ENCODE data around the gene CAPN11. TPM values are rescaled to one million over a fixed set of nuclear protein-coding genes. Genes with fewer than 3 reads are reported as not detected.
A peak's percentile ranks its signal among the peaks of the same experiment; 100 is the strongest.

CAPN11 gene
- total and polyA plus RNA-seq, 9 of the 15 experiments (the other 6 are each of a cell fraction or from before 2014, with no cell fraction given), result 0.03 to 0.61 (median 0.17) TPM; not detected in 1

GRCh38 chr6:44167567-44167966 is 8.9 kb downstream of the CAPN11 start:
- H2AFZ ChIP-seq (ENCODE audit: low read depth, low read length), result no peak overlapping the region
- no peaks in the 10 kb centered on the region for H4K20me1 ChIP-seq (replicated peaks; ENCODE audit: control insufficient read depth, insufficient read depth, low read length)
- 29% methylated on average over 1 of the region's 1 CpG for WGBS (ENCODE audit: insufficient coverage, low coverage, missing lambda C conversion rate)
- ChIA-PET CTCF (ENCODE audit: low intra/inter-chr PET ratio) (interaction anchor here (0.9 kb wide), 1 partner anchor 12 kb away, joined by 3 read pairs; no protein-coding TSS in a partner anchor), POLR2A (interaction anchor here (0.6 to 2.8 kb wide), 3 partner anchors 8 to 79 kb away, joined by 3 to 32 read pairs (median 4); partner anchors contain the start of gene HSP90AB1)
- H3K9me1 ChIP-seq (ENCODE audit: control insufficient read depth, insufficient read depth, low read length), result no peaks in the 10 kb centered on the region
- H3K36me3 ChIP-seq (ENCODE audit: control insufficient read depth, insufficient read depth, low read length), result no peaks in the 10 kb centered on the region
- H3K9ac ChIP-seq (ENCODE audit: insufficient read depth in 1 of 2, low read depth in 2 of 2, low read length in 2 of 2), result no peak overlapping the region
- H3K4me1 ChIP-seq (replicated peaks in 1 of 2; ENCODE audit: control insufficient read depth in 2 of 2, insufficient read depth in 2 of 2, low read length in 2 of 2), result peaks cover 5 to 16% of the 10 kb centered on the region in 2 experiments; a peak in 4 of 5 replicates
- H3K9me3 ChIP-seq (replicated peaks; ENCODE audit: control insufficient read depth, insufficient read depth, low read depth, low read length), result no peaks in the 10 kb centered on the region
- H3K4me3 ChIP-seq, result no peak overlapping the region
- intact Hi-C loops (cut with micrococcal nuclease), result no loop called here
- H3K27ac ChIP-seq (ENCODE audit: extremely low read depth, low read depth, low read length), result no peak overlapping the region
- peaks cover under 1 to 14% of the 10 kb centered on the region in 2 experiments; a peak in 3 of 5 replicates for H3K27me3 ChIP-seq (ENCODE audit: control insufficient read depth in 2 of 2, insufficient read depth in 2 of 2, low read length in 2 of 2)
- DNase-seq (ENCODE audit: extremely low read depth in 1 of 4, low spot score in 3 of 4) (no peak), FAIRE-seq (no peak), ATAC-seq (no peak)
- H3K4me2 ChIP-seq (ENCODE audit: insufficient read depth, low read length), result no peak overlapping the region
- no TSS peak for BruUV-seq (replicated peaks)
- no peaks in the 10 kb centered on the region for H3K79me2 ChIP-seq (ENCODE audit: control insufficient read depth, insufficient read depth, low read length)
- in situ Hi-C loops (cut with MboI), result no loop called here
- TF ChIP-seq ASH1L (IDR thresholded peaks at IDR 0.05; ENCODE audit: borderline replicate concordance, low read depth, partially characterized antibody), result no peak
- no peak for TF ChIP-seq ARID3B (CRISPR knock-in tag; IDR thresholded peaks at IDR 0.05; ENCODE audit: borderline replicate concordance)
- no peak for TF ChIP-seq RBFOX2 (IDR thresholded peaks at IDR 0.05; ENCODE audit: low read depth, low read length)
- no peak for TF ChIP-seq REST (IDR thresholded peaks at IDR 0.05; ENCODE audit: borderline replicate concordance)
- no peak for TF ChIP-seq REST (CRISPR knock-in tag; IDR thresholded peaks at IDR 0.05; ENCODE audit: low read depth)
- no peak for TF ChIP-seq SAFB2 (IDR thresholded peaks at IDR 0.05; ENCODE audit: borderline replicate concordance, low read depth, low read length, severe bottlenecking)
- TF ChIP-seq BCOR (IDR thresholded peaks at IDR 0.05), result peak; percentile 63; the same call in 1 of the 2 replicates
- TF ChIP-seq TRIM28 (IDR thresholded peaks at IDR 0.05), result no peak
- no peak for TF ChIP-seq ZNF133 (CRISPR knock-in tag; IDR thresholded peaks at IDR 0.05)
- TF ChIP-seq RNF2 (IDR thresholded peaks at IDR 0.05), result no peak
- TF ChIP-seq ZNF121 (CRISPR knock-in tag; conservative IDR thresholded peaks at IDR 0.05), result peak; percentile 91
- no peak for TF ChIP-seq MNT (conservative IDR thresholded peaks at IDR 0.05)

Measured in K562 (cell line).